H1 (cell line): ENCODE data around the gene SWI5. TPM values are rescaled to one million over a fixed set of nuclear protein-coding genes. Genes with fewer than 3 reads are reported as not detected.

ENCODE experiments used
- ATF3 ChIP-seq: IDR thresholded peaks from 2 replicates; pipeline ENCODE4 v1.6.1; 2011; ENCODE audit warnings: low read depth, mild to moderate bottlenecking, low read length; ENCODE audit not compliant: insufficient read depth
- KDM4A ChIP-seq: IDR thresholded peaks from one replicate; pipeline ENCODE4 v1.7.1; 2012; ENCODE audit warnings: low read depth, mild to moderate bottlenecking, moderate library complexity, low read length, inconsistent platforms; ENCODE audit not compliant: severe bottlenecking
- SUZ12 ChIP-seq: fragments of 200-600 bp; sonication (generic); IDR thresholded peaks from 2 replicates; pipeline ENCODE4 v1.6.1; 2012; ENCODE audit warnings: mild to moderate bottlenecking, inconsistent platforms, low read length, moderate library complexity, mixed read lengths
- polyA plus RNA-seq, 7 experiments: library from polyadenylated mRNA; depleted of rRNA in 3 of 7; stranded (reverse) in 5 of 7; unstranded in 2 of 7; fragments of >200 nt in 5 of 7; fragments of 200-250 nt in 2 of 7; gene quantifications; 1 replicate in 5 of 7; 2 replicates in 1 of 7; 4 replicates in 1 of 7; pipeline versions ENCODE4 v1.2.1 to v1.2.3, GENCODE V29; 2011 to 2013; ENCODE audit warnings: missing spikeins in 2 of 7, mixed read lengths in 2 of 7
- total RNA-seq: library from RNA; stranded (reverse); fragmentation: NEBNext Ultra II Directional; extraction: Animal tissue kit (Norgen Biotek cat#: 25700); gene quantifications from 2 replicates; pipeline ENCODE4 v1.2.1, GENCODE V29; 2021

The SWI5 gene
- total and polyA plus RNA-seq, 2 of the 8 experiments (the other 6 are each of a cell fraction or from before 2014, with no cell fraction given): 29.0 to 59.5 TPM

GRCh38 chr9:128321879-128322403 lies 45.9 kb downstream of the SWI5 start (continued):
- TF ChIP-seq ATF3: peak; percentile 39; the same call in 1 of the 2 replicates
- no peak for TF ChIP-seq SUZ12
- TF ChIP-seq KDM4A: peak; percentile 87
